Urothelium cell line (cell line): Measurements from ENCODE around the gene C4A.
A peak's percentile ranks its signal among the peaks of the same experiment; 100 is the strongest.
"Not testable (repeated sequence)": the region's sequence is repeated elsewhere in the genome, so short reads cannot be mapped to it uniquely, and the experiment has no call there.

Experiments
- DNase-seq: peaks from one replicate; pipeline ENCODE4 v3.0.0; 2011; ENCODE audit warnings: low spot score, mixed read lengths
- FAIRE-seq: peaks from 2 replicates; lab custom pipeline; 2011; peaks lifted over from hg19 to GRCh38; lab: Jason Lieb, UNC

C4A gene

DNA sequence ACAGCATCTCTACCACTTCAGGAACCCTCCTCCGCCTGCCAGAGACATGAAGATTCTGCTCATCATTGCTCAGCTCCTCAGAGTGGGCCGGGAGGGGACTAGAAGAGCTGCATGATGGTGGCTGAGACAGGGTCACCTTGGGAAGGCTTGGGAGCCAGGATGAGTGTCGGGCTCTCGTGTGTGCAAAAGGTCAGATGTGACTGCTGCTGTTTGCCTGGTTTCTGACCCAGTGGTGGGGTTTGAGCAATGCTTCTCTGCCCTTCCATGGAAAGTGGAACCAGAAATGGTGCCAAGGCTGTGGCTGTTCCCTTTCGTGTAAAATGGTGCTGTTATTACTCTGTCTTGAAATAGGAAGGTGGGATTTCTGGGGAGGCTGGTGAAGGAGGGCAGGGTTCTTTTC, 31.9 kb downstream of the C4A start:
- not testable (repeated sequence) for FAIRE-seq, DNase-seq

DNA sequence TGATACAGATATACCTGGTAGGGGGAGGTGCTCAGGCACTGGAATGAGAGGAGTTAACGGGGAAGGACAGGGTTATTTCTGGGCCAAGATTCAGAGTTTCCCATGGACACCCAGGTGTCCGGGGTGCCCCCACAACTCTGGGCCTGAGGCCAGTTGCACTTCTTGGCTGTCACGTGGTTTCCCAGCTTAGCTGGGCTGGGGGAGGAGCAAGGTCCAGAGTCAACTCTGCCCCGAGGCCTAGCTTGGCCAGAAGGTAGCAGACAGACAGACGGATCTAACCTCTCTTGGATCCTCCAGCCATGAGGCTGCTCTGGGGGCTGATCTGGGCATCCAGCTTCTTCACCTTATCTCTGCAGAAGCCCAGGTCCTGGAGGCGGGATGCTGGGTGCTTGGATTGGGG, 32.7 kb downstream of the C4A start, which contains the start of gene C4B:
TSS of gene C4B (plus strand) at position 249 of the 400 bp plus-strand sequence. CDS start at position 300, 51 bp downstream.
- FAIRE-seq, DNase-seq: not testable (repeated sequence)

GRCh38 chr6:32022100-32022499, 40.2 kb downstream of the C4A start:
- not testable (repeated sequence) for FAIRE-seq

DNA sequence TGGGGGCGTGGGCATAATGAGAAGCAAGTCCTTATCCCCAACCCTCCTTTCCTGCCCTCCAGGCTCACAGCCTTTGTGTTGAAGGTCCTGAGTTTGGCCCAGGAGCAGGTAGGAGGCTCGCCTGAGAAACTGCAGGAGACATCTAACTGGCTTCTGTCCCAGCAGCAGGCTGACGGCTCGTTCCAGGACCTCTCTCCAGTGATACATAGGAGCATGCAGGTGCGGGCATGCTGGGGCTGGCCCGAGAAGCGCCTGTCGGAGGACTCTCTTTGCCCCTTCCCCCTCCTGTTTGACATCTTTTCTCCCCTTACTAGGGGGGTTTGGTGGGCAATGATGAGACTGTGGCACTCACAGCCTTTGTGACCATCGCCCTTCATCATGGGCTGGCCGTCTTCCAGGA, 46.8 kb downstream of the C4A start:
- not testable (repeated sequence) for FAIRE-seq, DNase-seq

More at GRCh38 chr6:32022100-32022499, 40.2 kb downstream of the C4A start:
- not testable (repeated sequence) for DNase-seq

GRCh38 chr6:32029553-32029952, 47.7 kb downstream of the C4A start:
- DNase-seq: not testable (repeated sequence)
- peak; percentile 5 for FAIRE-seq

- not testable (repeated sequence) for DNase-seq, FAIRE-seq
Observed at GRCh38 chr6:32035283-32036013, 53.6 kb downstream of the C4A start.

DNA sequence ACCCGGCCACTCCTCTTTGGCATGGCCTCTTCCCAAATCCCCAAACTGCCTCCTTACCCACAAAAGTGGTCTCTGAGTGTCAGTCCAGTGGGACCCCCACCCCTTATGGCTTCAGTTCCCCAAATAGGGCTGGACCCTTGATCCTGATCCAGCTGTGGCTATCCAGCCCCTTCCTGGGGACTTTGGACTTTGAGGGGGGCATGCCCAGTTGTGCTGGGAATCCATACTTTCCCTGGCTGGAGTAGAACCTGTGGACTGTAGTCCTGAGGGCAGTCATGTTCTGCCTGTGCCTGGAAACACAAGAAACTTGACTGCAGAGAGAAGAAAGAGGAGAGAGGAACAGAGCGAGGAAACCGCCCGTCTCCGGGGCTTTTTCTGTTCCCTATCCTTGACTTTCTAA, 55.3 kb downstream of the C4A start:
- not testable (repeated sequence) for FAIRE-seq, DNase-seq

GRCh38 chr6:32037598-32038524, 56.0 kb downstream of the C4A start, which contains the start of gene CYP21A2:
TSS of gene CYP21A2 (plus strand) at chr6:32038415. CDS start at chr6:32038423, 8 bp downstream.
- not testable (repeated sequence) for FAIRE-seq, DNase-seq

DNA sequence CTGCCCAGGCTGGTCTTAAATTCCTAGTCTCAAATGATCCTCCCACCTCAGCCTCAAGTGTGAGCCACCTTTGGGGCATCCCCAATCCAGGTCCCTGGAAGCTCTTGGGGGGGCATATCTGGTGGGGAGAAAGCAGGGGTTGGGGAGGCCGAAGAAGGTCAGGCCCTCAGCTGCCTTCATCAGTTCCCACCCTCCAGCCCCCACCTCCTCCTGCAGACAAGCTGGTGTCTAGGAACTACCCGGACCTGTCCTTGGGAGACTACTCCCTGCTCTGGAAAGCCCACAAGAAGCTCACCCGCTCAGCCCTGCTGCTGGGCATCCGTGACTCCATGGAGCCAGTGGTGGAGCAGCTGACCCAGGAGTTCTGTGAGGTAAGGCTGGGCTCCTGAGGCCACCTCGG, 57.0 kb downstream of the C4A start:
- DNase-seq, FAIRE-seq: not testable (repeated sequence)

DNA sequence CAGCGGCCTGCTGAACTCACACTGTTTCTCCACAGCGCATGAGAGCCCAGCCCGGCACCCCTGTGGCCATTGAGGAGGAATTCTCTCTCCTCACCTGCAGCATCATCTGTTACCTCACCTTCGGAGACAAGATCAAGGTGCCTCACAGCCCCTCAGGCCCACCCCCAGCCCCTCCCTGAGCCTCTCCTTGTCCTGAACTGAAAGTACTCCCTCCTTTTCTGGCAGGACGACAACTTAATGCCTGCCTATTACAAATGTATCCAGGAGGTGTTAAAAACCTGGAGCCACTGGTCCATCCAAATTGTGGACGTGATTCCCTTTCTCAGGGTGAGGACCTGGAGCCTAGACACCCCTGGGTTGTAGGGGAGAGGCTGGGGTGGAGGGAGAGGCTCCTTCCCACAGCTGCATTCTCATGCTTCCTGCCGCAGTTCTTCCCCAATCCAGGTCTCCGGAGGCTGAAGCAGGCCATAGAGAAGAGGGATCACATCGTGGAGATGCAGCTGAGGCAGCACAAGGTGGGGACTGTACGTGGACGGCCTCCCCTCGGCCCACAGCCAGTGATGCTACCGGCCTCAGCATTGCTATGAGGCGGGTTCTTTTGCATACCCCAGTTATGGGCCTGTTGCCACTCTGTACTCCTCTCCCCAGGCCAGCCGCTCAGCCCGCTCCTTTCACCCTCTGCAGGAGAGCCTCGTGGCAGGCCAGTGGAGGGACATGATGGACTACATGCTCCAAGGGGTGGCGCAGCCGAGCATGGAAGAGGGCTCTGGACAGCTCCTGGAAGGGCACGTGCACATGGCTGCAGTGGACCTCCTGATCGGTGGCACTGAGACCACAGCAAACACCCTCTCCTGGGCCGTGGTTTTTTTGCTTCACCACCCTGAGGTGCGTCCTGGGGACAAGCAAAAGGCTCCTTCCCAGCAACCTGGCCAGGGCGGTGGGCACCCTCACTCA, 57.7 kb downstream of the C4A start:
- not testable (repeated sequence) for DNase-seq, FAIRE-seq

DNA sequence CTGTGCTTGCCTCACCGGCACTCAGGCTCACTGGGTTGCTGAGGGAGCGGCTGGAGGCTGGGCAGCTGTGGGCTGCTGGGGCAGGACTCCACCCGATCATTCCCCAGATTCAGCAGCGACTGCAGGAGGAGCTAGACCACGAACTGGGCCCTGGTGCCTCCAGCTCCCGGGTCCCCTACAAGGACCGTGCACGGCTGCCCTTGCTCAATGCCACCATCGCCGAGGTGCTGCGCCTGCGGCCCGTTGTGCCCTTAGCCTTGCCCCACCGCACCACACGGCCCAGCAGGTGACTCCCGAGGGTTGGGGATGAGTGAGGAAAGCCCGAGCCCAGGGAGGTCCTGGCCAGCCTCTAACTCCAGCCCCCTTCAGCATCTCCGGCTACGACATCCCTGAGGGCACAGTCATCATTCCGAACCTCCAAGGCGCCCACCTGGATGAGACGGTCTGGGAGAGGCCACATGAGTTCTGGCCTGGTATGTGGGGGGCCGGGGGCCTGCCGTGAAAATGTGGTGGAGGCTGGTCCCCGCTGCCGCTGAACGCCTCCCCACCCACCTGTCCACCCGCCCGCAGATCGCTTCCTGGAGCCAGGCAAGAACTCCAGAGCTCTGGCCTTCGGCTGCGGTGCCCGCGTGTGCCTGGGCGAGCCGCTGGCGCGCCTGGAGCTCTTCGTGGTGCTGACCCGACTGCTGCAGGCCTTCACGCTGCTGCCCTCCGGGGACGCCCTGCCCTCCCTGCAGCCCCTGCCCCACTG, 58.6 kb downstream of the C4A start:
- not testable (repeated sequence) for FAIRE-seq, DNase-seq

- DNase-seq, FAIRE-seq: not testable (repeated sequence)
Observed at GRCh38 chr6:32041050-32041321, 59.1 kb downstream of the C4A start.

GRCh38 chr6:32041385-32041784, 59.5 kb downstream of the C4A start:
- not testable (repeated sequence) for FAIRE-seq, DNase-seq

DNA sequence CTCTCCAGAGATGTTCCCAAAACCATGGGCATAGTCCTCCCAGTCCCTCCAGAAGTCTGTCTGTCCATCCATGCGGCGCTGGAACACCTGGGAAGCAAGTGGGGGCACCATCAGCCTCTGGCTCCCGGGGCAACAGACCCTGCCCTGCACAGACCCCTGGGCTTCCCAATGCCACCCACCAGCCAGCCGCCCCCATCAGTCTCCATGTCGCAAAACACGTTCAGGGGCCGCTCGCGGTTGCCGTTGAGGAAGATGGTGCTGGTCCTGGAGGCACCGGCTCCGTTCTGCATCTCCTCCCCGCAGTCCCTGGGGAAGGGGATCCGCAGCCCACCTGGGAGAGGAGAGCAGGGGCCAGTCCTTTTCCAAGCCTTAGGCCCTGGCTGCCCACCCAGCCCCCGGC, 60.4 kb downstream of the C4A start:
- DNase-seq, FAIRE-seq: not testable (repeated sequence)

- not testable (repeated sequence) for FAIRE-seq, DNase-seq
Observed at GRCh38 chr6:32043589-32044380, 61.9 kb downstream of the C4A start.

GRCh38 chr6:32044916-32045315, 63.1 kb downstream of the C4A start:
- FAIRE-seq, DNase-seq: not testable (repeated sequence)

- DNase-seq (no peak), FAIRE-seq (no peak)
Observed at GRCh38 chr6:32045811-32046449, 64.1 kb downstream of the C4A start.

GRCh38 chr6:32046450-32047083, 64.7 kb downstream of the C4A start:
- peak; percentile 40 for DNase-seq
- FAIRE-seq: no peak
